GM12873 (cell line): ENCODE data around the gene TXNRD1.

Experiments used
- CTCF ChIP-seq: IDR thresholded peaks from 2 replicates; pipeline ENCODE4 v1.5.1; 2012; ENCODE audit warnings: low read depth, mild to moderate bottlenecking, moderate library complexity, low read length, control low read depth; ENCODE audit not compliant: insufficient read depth; ENCODE audit errors: missing control alignments

The TXNRD1 gene

GRCh38 chr12:104218935-104219334 is 3.4 kb downstream of the TXNRD1 start:
- TF ChIP-seq CTCF: no peak

- no peak for TF ChIP-seq CTCF
These were observed 3.8 kb downstream of the TXNRD1 start for GRCh38 chr12:104219361-104219892.

GRCh38 chr12:104219908-104220404 is 4.4 kb downstream of the TXNRD1 start:
- no peak for TF ChIP-seq CTCF

- no peak for TF ChIP-seq CTCF
These were observed 5.4 kb downstream of the TXNRD1 start for GRCh38 chr12:104220931-104221330.

- TF ChIP-seq CTCF: no peak
These were observed 7.4 kb downstream of the TXNRD1 start for GRCh38 chr12:104222976-104223375.

GRCh38 chr12:104223712-104224111 is 8.1 kb downstream of the TXNRD1 start:
- no peak for TF ChIP-seq CTCF

- no peak for TF ChIP-seq CTCF
These were observed 11.1 kb downstream of the TXNRD1 start for GRCh38 chr12:104226672-104227071.
